GM21786 (cell line): ENCODE measurements around the gene SAPCD1.
A peak's percentile ranks its signal among the peaks of the same experiment; 100 is the strongest.

Experiments used
- ATAC-seq: cut with Tn5 transposase; IDR thresholded peaks from one replicate; pipeline ENCODE4 v1.9.1; 2021; ENCODE audit not compliant: unreplicated experiment

The SAPCD1 gene

DNA sequence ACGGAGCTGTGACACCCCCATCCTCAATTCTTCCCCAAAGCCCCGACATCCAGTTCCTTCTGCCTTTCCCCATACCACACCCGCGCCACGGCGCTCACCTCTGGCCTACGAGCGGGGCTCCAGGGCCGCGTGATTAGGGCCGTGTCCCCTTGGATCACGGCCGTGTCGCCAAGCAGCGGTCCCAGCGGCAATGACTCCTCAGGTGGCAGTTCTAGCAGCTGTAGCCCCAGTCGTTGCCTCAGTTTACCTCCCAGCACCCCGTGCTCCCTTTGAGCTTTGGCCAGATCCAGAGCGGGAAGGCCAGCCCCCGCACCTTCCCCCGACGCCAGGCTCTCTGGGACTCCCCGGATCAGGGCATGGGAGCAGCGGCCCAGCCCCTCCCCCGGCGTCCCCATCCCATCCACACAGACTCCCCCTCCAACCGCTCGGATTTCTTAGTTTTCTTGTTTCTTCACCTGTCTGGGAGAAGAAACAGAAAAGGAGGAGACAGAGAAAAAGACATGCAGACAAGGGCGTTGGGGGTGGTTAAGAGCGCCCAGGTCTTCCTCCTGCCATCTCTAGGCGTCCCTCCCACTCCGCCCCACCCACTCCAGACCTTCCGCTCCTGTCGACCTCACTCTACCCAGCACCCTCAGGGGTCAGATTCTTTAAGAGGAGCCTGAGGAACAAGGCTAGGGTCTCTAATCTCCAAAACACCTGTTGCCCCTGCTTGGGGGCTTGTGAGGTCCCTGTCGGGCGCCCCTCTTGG lies 33.5 kb upstream of the SAPCD1 start, which contains the start of gene DDAH2:
TSS of gene DDAH2 (minus strand) at position 533 of the 748 bp plus-strand sequence. CDS start at position 395, 138 bp downstream.
- no peak for ATAC-seq

DNA sequence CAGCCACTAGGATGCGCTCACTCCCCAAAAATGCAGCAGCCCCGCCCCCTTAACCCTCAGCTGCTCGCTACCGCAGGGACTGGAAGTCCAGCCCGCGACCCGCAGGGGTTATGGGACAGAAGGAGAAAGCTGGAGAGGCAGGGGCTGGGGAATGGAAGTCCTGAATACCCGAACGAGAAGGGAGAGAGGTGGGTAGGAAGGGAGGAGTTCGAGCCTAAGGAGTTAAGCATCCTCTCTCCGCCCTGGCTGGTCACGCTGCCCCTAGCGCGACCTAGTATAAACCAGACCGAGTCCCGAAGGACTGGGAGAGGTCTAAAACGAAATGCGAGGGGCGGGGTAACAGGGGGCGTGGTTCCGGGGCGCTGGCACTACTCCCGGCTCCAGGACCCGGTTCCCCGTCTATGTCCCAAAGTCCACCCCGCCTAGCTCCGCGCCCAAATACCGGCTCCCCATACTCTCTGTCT lies 32.9 kb upstream of the SAPCD1 start:
- ATAC-seq = peak; percentile 40

- peak; percentile 40 for ATAC-seq
Observed at GRCh38 chr6:31729979-31730630, 32.4 kb upstream of the SAPCD1 start.

- ATAC-seq = no peak
Observed at GRCh38 chr6:31730631-31731086, 31.8 kb upstream of the SAPCD1 start.

DNA sequence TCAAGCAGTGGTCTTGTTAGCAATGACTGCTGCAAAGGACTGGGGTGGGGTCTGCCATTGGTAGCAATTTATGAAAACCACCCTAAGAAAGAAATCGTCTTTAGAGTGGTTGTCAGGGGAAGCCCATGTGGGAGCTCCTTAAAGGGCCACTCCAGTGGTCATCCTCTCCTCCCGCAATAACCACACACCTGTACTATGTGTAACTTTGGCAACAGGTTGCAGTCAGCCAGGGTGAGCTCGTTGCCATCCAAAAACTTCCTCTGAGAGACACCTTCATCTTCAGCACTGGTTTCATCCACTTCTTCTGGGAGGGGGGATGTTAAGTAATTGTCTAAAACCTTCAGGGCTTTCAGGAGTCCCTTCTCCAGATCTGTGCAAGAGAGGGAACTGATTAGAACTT lies 30.4 kb upstream of the SAPCD1 start:
- ATAC-seq = no peak

GRCh38 chr6:31733734-31734133 lies 28.7 kb upstream of the SAPCD1 start:
- no peak for ATAC-seq

DNA sequence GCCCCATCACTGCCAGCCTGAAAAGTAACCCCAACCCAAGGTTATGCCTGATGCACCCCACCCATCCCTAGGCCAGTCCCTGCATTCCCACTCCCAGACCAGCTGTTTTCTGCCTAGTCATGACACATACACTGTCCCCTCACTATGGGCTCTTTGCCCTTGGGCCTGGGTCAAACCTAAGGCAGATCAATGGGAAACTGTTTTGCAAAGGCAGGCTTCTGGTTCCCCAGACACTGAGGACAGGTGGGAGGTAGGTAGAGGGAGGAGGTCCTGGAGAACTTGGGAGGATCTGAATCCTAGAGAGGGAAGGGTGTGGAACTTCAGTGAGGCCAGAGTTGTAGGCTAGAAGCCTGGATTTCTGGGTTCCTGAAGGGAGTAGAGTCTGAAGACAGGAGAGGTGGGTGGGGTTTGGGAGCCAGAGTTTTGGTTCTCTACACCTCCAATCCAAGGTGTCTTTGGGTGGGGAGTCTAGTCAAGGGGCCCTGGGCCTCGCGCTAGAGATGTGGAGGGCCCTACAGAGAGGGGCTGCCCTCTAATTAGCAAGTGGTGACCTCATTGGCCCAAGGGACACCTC lies 28.1 kb upstream of the SAPCD1 start:
- no peak for ATAC-seq

DNA sequence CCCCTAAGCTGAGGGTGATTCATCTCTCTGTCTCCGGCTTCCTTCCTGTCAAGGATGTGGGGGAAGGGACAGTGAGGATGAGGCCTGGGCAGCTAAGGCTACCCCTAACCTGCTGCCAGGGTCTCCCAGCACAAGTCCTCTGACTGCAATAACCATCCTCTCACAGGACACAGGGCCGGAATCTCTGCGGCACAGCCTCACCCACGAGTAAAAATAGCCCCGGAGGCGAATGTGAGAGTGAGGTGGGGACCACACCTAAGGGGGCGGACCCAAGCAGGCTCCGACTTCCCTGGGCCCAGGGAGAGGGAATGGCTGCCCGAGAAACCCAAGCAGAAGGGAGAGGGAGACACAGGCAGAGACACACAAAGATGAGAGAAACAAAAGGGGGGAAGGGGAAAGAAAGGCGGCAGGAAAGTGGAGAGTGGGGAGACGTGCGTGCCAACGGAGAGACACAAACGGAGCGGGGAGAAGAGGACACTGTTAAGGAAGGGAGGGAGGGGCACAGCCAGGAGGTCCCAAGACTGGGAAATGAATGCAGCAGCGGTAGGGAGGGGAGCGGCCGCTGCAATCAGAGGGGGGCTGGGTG lies 27.5 kb upstream of the SAPCD1 start:
- ATAC-seq = peak; percentile 30

DNA sequence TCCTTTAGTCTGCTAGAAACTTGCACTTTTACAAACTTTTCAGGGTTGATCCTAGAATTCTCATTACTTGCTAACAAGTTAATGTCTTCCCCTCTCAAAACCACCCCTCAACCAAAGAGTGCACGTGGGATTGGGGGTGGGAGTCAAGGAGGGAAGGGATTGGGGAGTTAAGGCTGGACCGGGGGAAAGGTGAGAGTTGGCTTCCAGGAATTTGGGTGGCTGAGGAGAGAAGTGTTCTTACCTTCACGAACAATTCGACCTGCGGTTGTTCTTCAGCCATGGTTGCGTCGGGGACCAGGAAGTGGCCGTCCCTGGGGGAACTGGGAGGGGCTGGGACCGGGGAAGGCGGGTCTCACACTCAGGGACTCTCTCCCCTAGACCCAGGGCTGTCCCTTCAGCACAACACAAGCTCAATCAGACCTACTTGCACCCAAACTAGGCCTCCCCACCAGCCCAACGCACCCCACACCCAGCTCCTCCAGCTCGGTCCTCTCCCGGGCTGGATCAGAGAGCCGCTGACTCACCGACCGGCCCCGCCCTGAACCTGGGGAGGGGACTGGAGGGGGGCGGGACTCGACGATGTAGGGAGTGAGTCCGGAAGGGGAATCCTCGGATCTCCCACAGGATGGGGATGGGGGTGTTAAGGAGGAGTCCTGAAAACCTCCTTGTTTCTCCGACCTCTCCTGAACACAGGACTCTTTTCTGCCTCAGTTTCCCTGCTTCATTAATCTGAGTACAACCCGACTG lies 26.3 kb upstream of the SAPCD1 start, which contains the start of gene CLIC1:
TSS of gene CLIC1 (minus strand) at position 510 of the 747 bp plus-strand sequence. CDS start at position 280, 230 bp downstream.
- ATAC-seq = no peak

GRCh38 chr6:31736768-31737314 lies 25.6 kb upstream of the SAPCD1 start:
- ATAC-seq = no peak

DNA sequence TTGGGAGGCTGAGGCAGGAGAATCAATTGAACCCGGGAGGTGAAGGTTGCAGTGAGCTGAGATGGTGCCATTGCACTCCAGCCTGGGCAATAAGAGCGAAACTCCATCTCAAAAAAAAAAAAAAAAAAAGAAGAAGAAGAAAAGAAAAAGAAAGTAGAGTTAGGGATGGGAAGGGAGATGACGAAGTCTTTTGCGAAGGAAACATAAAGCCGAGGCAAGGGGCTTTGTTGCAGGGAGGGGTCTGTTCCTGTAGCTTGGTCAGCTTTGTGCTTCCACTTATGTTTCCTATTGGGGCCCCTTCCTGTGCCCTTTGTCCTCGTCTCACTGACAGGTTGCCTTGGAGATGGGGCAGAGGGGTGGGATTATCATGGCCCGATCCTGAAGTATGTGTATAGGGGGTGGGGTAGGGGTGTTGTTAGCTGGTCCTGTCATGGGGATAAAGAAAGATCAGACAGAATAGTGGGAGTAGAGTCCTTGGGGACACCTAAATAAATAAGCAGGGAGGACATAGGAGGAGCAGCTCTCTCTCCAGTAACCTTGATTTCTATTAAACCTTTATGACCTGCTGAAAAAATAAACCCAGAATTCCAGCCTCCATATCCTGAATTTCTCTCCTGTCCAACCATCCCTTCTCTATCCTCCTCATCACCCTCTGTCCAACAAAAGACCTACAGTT lies 25.0 kb upstream of the SAPCD1 start:
- ATAC-seq = no peak

GRCh38 chr6:31737991-31738979 lies 24.2 kb upstream of the SAPCD1 start:
- ATAC-seq = no peak

- peak; percentile 72 for ATAC-seq
Observed at GRCh38 chr6:31739639-31740396, 22.6 kb upstream of the SAPCD1 start, which contains the start of gene MSH5. Gene MSH5, plus strand, starts transcription at chr6:31740005. Its CDS starts 462 bp downstream, at chr6:31740467.

GRCh38 chr6:31740397-31741223 lies 21.8 kb upstream of the SAPCD1 start:
- ATAC-seq = no peak

- ATAC-seq = no peak
Observed at GRCh38 chr6:31741815-31742214, 20.6 kb upstream of the SAPCD1 start.

DNA sequence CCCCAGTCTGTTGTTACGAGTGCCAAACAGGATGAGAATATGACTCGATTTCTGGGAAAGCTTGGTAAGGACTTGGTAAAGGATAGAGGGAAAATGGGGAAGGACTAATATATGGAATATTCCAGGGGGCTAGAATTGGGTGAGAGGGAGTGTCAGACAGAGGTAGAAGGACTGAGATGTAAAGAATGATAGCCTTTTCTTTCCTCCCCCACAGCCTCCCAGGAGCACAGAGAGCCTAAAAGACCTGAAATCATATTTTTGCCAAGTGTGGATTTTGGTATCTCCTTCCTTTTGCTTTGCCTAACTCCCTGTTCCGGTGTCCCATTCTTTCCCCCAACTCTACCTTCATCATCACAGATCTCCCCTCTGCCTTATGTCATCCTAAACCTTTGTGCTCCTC lies 19.6 kb upstream of the SAPCD1 start:
- no peak for ATAC-seq

DNA sequence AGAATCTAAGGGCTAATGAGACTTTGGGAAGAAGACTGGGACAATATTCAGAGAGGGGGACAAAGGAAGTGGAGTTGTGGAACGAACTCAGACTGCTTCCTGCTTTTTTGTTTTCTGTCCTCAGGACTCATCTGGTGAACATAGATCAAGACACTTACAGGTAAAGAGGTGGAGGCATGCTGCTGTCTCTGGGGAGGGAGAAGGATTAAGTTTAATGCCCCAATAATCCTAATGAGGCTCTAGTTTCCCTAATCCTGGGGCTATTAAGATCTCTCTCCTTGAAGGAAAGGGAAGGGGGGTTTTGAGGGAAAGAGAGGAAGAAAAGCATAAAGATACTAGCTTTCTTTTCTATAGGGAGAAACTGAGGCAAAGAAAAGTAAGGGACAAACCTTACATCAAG lies 18.0 kb upstream of the SAPCD1 start:
- no peak for ATAC-seq
